K562 (cell line): ENCODE measurements around the gene ATP6V0E1. TPM values are rescaled to one million over a fixed set of nuclear protein-coding genes. Genes with fewer than 3 reads are reported as not detected.

Experiments
- BACH1 ChIP-seq: fragments of 200-800 bp; sonication (Bioruptor generic); IDR thresholded peaks from 2 replicates; pipeline ENCODE4 v1.6.1; 2016; ENCODE audit warnings: missing genetic modification characterization, missing compliant biosample characterization
- CBFB ChIP-seq: sonication (generic); formaldehyde crosslinking; IDR thresholded peaks from 2 replicates; pipeline ENCODE4 v1.4.0; 2020; ENCODE audit warnings: mild to moderate bottlenecking, missing genetic modification reagents
- CBX8 ChIP-seq: fragments of 200-600 bp; sonication (generic); IDR thresholded peaks from 2 replicates; pipeline ENCODE4 v1.6.1; 2012; ENCODE audit warnings: borderline replicate concordance, mixed run types, low read depth, mild to moderate bottlenecking, moderate library complexity, mixed read lengths, low read length, control low read depth, inconsistent platforms; ENCODE audit not compliant: poor library complexity, severe bottlenecking; ENCODE audit errors: extremely low read depth
- EHMT2 ChIP-seq: fragments of 450-650 bp; IDR thresholded peaks from 2 replicates; pipeline ENCODE4 v1.6.1; 2018; ENCODE audit warnings: antibody characterized with exemption
- GTF2F1 ChIP-seq: IDR thresholded peaks from 2 replicates; pipeline ENCODE4 v1.6.1; 2011; ENCODE audit warnings: low read depth, low read length, improper control_type of control experiment
- IRF2 ChIP-seq: sonication (generic); formaldehyde crosslinking; IDR thresholded peaks from 2 replicates; pipeline ENCODE4 v1.8.1; 2022; ENCODE audit warnings: mild to moderate bottlenecking, missing genetic modification reagents
- MIER1 ChIP-seq: fragments of 450-650 bp; IDR thresholded peaks from 2 replicates; pipeline ENCODE4 v1.6.1; 2016; ENCODE audit warnings: antibody characterized with exemption, mild to moderate bottlenecking, low read depth
- NCOR1 ChIP-seq: fragments of 450-650 bp; IDR thresholded peaks from 2 replicates; pipeline ENCODE4 v1.6.1; 2016; ENCODE audit warnings: mild to moderate bottlenecking, moderate library complexity
- NFIX ChIP-seq: fragments of 250-450 bp; sonication (Bioruptor Pico); IDR thresholded peaks from 2 replicates; pipeline ENCODE4 v1.4.0; 2020; ENCODE audit warnings: low read depth, mild to moderate bottlenecking, moderate library complexity
- PHB2 ChIP-seq: fragments of 450-650 bp; IDR thresholded peaks from 2 replicates; pipeline ENCODE4 v1.6.1; 2017; ENCODE audit warnings: low read depth
- POLR3A ChIP-seq: IDR thresholded peaks from 2 replicates; pipeline ENCODE4 v1.6.1; 2011; ENCODE audit warnings: borderline replicate concordance, mild to moderate bottlenecking, moderate library complexity; ENCODE audit not compliant: insufficient read length, insufficient read depth; ENCODE audit errors: extremely low read depth
- RB1 ChIP-seq: fragments of 450-650 bp; IDR thresholded peaks from 2 replicates; pipeline ENCODE4 v1.6.1; 2017; ENCODE audit warnings: low read depth, mild to moderate bottlenecking
- RBBP5 ChIP-seq: fragments of 200-600 bp; sonication (generic); IDR thresholded peaks from 2 replicates; pipeline ENCODE4 v1.6.1; 2012; ENCODE audit warnings: borderline replicate concordance, mild to moderate bottlenecking, low read length, control low read depth, inconsistent platforms; ENCODE audit not compliant: insufficient read depth, poor library complexity, severe bottlenecking
- SETDB1 ChIP-seq: IDR thresholded peaks from one replicate; pipeline ENCODE4 v1.6.1; 2012; ENCODE audit warnings: low read length, control low read depth, inconsistent platforms
- TCF7L2 ChIP-seq: fragments of 150-350 bp; IDR thresholded peaks from 2 replicates; pipeline ENCODE4 v1.6.1; 2016; ENCODE audit warnings: low read depth, mild to moderate bottlenecking, low read length, moderate library complexity
- ZFX ChIP-seq: sonication (generic); formaldehyde crosslinking; IDR thresholded peaks from 2 replicates; pipeline ENCODE4 v1.8.0; 2022; ENCODE audit warnings: mild to moderate bottlenecking, missing genetic modification reagents, moderate library complexity
- ZNF398 ChIP-seq: fragments of 250-450 bp; sonication (Bioruptor Pico); IDR thresholded peaks from 2 replicates; pipeline ENCODE4 v1.8.0; 2021; ENCODE audit warnings: moderate library complexity, mild to moderate bottlenecking, inconsistent platforms
- ZNF584 ChIP-seq: fragments of 200-800 bp; sonication (Bioruptor generic); IDR thresholded peaks from 2 replicates; pipeline ENCODE4 v1.6.1; 2016; ENCODE audit warnings: low read depth, mild to moderate bottlenecking, missing genetic modification characterization, missing compliant biosample characterization
- ZNF764 ChIP-seq: fragments of 250-450 bp; sonication (Bioruptor Pico); IDR thresholded peaks from 2 replicates; pipeline ENCODE4 v1.4.0; 2020; ENCODE audit warnings: low read depth, mild to moderate bottlenecking, moderate library complexity
- polyA plus RNA-seq, 8 experiments: library from polyadenylated mRNA; depleted of rRNA in 4 of 8; stranded (reverse) in 5 of 8; unstranded in 3 of 8; fragments of >200 nt; fragmentation: Nextera tagmentation in 2 of 8; fragmentation: Illumina TruSeq in 1 of 8; extraction: Ambion mirVana in 2 of 8; extraction: Trizol in 1 of 8; gene quantifications; 2 replicates each; pipeline versions ENCODE4 v1.2.1 to v1.2.3, GENCODE V29; 2011 to 2014; ENCODE audit warnings: inconsistent platforms in 1 of 8, missing spikeins in 1 of 8
- total RNA-seq, 7 experiments: library from RNA; depleted of rRNA in 6 of 7; stranded (reverse); fragments of >200 nt in 6 of 7; fragmentation: Illumina TruSeq in 2 of 7; extraction: Trizol in 2 of 7; gene quantifications; 2 replicates each; pipeline versions ENCODE4 v1.2.1 to v1.2.3, GENCODE V29; 2011 to 2021; ENCODE audit warnings: low replicate concordance in 1 of 7
- TF ChIP-seq, protein P1 (sequence below): fragments of 450-650 bp; conservative IDR thresholded peaks from 2 replicates; pipeline ENCODE4 v1.6.1; 2016; ENCODE audit warnings: missing genetic modification characterization, low read depth, mild to moderate bottlenecking, missing compliant biosample characterization, moderate library complexity
- TF ChIP-seq, protein P2 (sequence below): fragments of 450-650 bp; formaldehyde crosslinking; IDR thresholded peaks from 2 replicates; pipeline ENCODE4 v1.4.0; 2022; ENCODE audit warnings: missing genetic modification characterization
- TF ChIP-seq, protein P3 (sequence below): fragments of 250-450 bp; sonication (Bioruptor Pico); IDR thresholded peaks from 2 replicates; pipeline ENCODE4 v1.5.0; 2020; ENCODE audit warnings: mild to moderate bottlenecking

Gene ATP6V0E1
- total and polyA plus RNA-seq, 9 of the 15 experiments (the other 6 are each of a cell fraction or from before 2014, with no cell fraction given), result 63.8 to 395 (median 112) TPM

GRCh38 chr5:172983542-172984243, at the start of gene ATP6V0E1 (continued):
- TF ChIP-seq, protein P1, sequence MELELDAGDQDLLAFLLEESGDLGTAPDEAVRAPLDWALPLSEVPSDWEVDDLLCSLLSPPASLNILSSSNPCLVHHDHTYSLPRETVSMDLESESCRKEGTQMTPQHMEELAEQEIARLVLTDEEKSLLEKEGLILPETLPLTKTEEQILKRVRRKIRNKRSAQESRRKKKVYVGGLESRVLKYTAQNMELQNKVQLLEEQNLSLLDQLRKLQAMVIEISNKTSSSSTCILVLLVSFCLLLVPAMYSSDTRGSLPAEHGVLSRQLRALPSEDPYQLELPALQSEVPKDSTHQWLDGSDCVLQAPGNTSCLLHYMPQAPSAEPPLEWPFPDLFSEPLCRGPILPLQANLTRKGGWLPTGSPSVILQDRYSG (tag), result no peak
- TF ChIP-seq RB1, result 0 out of 2 replicates have a peak, but pooled peaks have one; percentile 21
- TF ChIP-seq, protein P2, sequence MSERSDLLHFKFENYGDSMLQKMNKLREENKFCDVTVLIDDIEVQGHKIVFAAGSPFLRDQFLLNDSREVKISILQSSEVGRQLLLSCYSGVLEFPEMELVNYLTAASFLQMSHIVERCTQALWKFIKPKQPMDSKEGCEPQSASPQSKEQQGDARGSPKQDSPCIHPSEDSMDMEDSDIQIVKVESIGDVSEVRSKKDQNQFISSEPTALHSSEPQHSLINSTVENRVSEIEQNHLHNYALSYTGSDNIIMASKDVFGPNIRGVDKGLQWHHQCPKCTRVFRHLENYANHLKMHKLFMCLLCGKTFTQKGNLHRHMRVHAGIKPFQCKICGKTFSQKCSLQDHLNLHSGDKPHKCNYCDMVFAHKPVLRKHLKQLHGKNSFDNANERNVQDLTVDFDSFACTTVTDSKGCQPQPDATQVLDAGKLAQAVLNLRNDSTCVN (CRISPR knock-in tag), result no peak
- TF ChIP-seq IRF2 (CRISPR knock-in tag), result no peak
- TF ChIP-seq MIER1, result 0 out of 2 replicates have a peak, but pooled peaks have one; percentile 15
- TF ChIP-seq NFIX (CRISPR knock-in tag), result no peak
- no peak for TF ChIP-seq NCOR1
- TF ChIP-seq CBX8, result no peak
- no peak for TF ChIP-seq EHMT2
- TF ChIP-seq ZNF764 (CRISPR knock-in tag), result no peak
- TF ChIP-seq, protein P3, sequence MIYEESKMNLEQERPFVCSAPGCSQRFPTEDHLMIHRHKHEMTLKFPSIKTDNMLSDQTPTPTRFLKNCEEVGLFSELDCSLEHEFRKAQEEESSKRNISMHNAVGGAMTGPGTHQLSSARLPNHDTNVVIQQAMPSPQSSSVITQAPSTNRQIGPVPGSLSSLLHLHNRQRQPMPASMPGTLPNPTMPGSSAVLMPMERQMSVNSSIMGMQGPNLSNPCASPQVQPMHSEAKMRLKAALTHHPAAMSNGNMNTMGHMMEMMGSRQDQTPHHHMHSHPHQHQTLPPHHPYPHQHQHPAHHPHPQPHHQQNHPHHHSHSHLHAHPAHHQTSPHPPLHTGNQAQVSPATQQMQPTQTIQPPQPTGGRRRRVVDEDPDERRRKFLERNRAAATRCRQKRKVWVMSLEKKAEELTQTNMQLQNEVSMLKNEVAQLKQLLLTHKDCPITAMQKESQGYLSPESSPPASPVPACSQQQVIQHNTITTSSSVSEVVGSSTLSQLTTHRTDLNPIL (CRISPR knock-in tag), result no peak
- no peak for TF ChIP-seq GTF2F1
- no peak for TF ChIP-seq POLR3A
- TF ChIP-seq RBBP5, result peak; percentile 68
- no peak; the same call in 1 of the 2 replicates for TF ChIP-seq CBFB (CRISPR knock-in tag)
- TF ChIP-seq TCF7L2, result no peak
- no peak for TF ChIP-seq BACH1 (tag)
- TF ChIP-seq ZFX (CRISPR knock-in tag), result peak; percentile 86
- no peak for TF ChIP-seq PHB2
- no peak for TF ChIP-seq ZNF398
- no peak for TF ChIP-seq ZNF584 (CRISPR knock-in tag)
- no peak for TF ChIP-seq SETDB1
